ENCODE measurements around the gene CARD10. TPM values are rescaled to one million over a fixed set of nuclear protein-coding genes. Genes with fewer than 3 reads are reported as not detected.

The CARD10 gene
- total and polyA plus RNA-seq, 2 of the 8 experiments (the other 6 are each of a cell fraction or from before 2014, with no cell fraction given) = 13.5 to 14.4 TPM

DNA sequence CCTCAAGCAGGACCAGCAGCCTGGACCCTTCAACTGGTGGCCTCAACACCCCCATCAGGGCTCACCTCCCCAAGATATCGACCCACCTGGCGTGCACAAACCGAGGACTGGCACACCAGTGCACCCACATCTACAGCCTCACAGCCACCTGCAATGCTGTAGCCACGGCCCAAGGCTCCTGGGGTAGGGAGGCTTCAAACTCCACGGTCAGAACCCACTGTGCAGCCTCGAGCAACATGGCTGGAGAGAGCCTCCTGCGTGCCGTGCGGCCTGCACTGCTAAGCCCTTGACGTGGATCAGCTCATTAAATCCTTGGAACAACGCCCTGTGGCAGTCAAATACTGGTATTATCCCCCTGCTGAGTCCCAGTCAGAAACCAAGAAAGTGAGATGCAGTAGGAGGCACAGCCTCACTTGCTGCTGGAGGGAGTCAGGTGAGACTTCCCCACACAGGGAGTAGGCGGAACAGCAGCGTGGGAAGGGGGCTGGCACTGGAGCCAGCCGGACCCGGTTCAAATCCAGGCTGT is 4.6 kb downstream of the CARD10 start (continued):
- TF ChIP-seq, protein P1, sequence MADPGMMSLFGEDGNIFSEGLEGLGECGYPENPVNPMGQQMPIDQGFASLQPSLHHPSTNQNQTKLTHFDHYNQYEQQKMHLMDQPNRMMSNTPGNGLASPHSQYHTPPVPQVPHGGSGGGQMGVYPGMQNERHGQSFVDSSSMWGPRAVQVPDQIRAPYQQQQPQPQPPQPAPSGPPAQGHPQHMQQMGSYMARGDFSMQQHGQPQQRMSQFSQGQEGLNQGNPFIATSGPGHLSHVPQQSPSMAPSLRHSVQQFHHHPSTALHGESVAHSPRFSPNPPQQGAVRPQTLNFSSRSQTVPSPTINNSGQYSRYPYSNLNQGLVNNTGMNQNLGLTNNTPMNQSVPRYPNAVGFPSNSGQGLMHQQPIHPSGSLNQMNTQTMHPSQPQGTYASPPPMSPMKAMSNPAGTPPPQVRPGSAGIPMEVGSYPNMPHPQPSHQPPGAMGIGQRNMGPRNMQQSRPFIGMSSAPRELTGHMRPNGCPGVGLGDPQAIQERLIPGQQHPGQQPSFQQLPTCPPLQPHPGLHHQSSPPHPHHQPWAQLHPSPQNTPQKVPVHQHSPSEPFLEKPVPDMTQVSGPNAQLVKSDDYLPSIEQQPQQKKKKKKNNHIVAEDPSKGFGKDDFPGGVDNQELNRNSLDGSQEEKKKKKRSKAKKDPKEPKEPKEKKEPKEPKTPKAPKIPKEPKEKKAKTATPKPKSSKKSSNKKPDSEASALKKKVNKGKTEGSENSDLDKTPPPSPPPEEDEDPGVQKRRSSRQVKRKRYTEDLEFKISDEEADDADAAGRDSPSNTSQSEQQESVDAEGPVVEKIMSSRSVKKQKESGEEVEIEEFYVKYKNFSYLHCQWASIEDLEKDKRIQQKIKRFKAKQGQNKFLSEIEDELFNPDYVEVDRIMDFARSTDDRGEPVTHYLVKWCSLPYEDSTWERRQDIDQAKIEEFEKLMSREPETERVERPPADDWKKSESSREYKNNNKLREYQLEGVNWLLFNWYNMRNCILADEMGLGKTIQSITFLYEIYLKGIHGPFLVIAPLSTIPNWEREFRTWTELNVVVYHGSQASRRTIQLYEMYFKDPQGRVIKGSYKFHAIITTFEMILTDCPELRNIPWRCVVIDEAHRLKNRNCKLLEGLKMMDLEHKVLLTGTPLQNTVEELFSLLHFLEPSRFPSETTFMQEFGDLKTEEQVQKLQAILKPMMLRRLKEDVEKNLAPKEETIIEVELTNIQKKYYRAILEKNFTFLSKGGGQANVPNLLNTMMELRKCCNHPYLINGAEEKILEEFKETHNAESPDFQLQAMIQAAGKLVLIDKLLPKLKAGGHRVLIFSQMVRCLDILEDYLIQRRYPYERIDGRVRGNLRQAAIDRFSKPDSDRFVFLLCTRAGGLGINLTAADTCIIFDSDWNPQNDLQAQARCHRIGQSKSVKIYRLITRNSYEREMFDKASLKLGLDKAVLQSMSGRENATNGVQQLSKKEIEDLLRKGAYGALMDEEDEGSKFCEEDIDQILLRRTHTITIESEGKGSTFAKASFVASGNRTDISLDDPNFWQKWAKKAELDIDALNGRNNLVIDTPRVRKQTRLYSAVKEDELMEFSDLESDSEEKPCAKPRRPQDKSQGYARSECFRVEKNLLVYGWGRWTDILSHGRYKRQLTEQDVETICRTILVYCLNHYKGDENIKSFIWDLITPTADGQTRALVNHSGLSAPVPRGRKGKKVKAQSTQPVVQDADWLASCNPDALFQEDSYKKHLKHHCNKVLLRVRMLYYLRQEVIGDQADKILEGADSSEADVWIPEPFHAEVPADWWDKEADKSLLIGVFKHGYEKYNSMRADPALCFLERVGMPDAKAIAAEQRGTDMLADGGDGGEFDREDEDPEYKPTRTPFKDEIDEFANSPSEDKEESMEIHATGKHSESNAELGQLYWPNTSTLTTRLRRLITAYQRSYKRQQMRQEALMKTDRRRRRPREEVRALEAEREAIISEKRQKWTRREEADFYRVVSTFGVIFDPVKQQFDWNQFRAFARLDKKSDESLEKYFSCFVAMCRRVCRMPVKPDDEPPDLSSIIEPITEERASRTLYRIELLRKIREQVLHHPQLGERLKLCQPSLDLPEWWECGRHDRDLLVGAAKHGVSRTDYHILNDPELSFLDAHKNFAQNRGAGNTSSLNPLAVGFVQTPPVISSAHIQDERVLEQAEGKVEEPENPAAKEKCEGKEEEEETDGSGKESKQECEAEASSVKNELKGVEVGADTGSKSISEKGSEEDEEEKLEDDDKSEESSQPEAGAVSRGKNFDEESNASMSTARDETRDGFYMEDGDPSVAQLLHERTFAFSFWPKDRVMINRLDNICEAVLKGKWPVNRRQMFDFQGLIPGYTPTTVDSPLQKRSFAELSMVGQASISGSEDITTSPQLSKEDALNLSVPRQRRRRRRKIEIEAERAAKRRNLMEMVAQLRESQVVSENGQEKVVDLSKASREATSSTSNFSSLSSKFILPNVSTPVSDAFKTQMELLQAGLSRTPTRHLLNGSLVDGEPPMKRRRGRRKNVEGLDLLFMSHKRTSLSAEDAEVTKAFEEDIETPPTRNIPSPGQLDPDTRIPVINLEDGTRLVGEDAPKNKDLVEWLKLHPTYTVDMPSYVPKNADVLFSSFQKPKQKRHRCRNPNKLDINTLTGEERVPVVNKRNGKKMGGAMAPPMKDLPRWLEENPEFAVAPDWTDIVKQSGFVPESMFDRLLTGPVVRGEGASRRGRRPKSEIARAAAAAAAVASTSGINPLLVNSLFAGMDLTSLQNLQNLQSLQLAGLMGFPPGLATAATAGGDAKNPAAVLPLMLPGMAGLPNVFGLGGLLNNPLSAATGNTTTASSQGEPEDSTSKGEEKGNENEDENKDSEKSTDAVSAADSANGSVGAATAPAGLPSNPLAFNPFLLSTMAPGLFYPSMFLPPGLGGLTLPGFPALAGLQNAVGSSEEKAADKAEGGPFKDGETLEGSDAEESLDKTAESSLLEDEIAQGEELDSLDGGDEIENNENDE (IDR thresholded peaks at IDR 0.05; ENCODE audit: insufficient replicate concordance, low read length) = no peak
- TF ChIP-seq GABPA (IDR thresholded peaks at IDR 0.05; ENCODE audit: borderline replicate concordance, insufficient read depth, low read length) = no peak
